GM18867 (cell line): ENCODE results near the gene CD9.

Source experiments
- ATAC-seq: cut with Tn5 transposase; IDR thresholded peaks from one replicate; pipeline ENCODE4 v1.9.1; 2021; ENCODE audit warnings: mild to moderate bottlenecking, moderate library complexity; ENCODE audit not compliant: unreplicated experiment

Gene CD9

GRCh38 chr12:6216581-6216980 lies 16.4 kb downstream of the CD9 start:
- no peak for ATAC-seq

- ATAC-seq: no peak
Observed at GRCh38 chr12:6218347-6218925, 18.2 kb downstream of the CD9 start.

DNA sequence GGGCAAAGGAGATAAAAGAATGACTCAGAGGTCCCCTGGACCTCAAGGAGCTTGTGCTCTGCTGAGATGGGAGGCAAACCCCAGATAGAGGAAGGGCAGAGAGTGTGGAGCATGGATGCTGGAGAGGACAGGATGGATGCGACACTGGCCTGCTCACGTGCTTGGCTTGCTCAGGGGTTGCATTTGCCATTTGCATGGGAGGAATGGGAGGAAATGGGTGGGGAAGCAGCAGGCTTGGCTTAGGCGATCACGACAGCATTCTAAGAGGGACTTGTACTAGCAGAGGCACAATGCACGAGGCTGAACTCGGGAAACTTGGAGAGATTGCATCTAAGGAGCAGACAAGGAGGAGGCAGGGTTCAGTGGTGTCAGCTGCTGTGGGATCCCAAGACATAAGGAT lies 19.8 kb downstream of the CD9 start:
- ATAC-seq: no peak

- ATAC-seq: no peak
Observed at GRCh38 chr12:6221146-6221545, 20.9 kb downstream of the CD9 start.

- no peak for ATAC-seq
Observed at GRCh38 chr12:6222078-6222654, 22.0 kb downstream of the CD9 start.

DNA sequence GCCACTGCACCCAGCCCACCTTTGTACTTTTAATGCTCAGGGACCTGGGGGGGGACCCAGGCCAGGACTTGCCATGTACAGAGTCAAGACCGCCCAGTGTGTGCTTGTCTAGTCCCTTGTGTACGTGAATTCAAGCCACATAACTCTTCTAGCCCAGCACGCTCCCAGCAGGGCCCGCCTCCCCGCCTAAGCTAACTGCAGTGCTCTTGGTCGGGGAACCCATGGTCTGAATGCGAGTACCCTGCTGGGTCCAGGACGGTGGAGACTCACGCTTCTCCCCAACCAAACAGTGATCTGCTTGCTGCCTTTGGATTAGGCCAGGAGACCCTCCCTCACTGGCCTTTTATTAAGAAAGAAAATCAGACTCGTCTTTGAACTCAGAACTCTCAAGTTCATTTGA lies 23.3 kb downstream of the CD9 start:
- ATAC-seq: no peak

- no peak for ATAC-seq
Observed at GRCh38 chr12:6224550-6224949, 24.4 kb downstream of the CD9 start.

- no peak for ATAC-seq
Observed at GRCh38 chr12:6225630-6226001, 25.4 kb downstream of the CD9 start.

- ATAC-seq: no peak
Observed at GRCh38 chr12:6226002-6226678, 25.9 kb downstream of the CD9 start.

DNA sequence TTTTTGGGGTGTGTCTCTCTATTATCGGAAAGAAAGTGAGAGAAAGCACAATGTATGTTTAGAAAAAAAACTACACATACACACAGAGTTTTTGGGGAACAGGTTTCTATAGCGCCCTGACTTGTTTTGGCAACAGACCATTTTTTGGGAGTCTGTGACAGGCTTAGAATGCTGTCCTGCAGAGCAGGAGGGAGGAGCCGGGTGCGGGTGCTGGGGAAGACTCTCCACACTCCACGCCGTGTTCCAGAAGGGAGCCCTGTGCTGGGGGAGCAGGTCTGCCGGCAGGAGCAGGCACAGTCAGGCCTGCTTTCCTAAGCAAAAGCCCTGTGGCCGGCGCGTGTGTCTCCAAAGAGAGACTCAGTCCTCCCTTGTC lies 26.5 kb downstream of the CD9 start:
- ATAC-seq: no peak

DNA sequence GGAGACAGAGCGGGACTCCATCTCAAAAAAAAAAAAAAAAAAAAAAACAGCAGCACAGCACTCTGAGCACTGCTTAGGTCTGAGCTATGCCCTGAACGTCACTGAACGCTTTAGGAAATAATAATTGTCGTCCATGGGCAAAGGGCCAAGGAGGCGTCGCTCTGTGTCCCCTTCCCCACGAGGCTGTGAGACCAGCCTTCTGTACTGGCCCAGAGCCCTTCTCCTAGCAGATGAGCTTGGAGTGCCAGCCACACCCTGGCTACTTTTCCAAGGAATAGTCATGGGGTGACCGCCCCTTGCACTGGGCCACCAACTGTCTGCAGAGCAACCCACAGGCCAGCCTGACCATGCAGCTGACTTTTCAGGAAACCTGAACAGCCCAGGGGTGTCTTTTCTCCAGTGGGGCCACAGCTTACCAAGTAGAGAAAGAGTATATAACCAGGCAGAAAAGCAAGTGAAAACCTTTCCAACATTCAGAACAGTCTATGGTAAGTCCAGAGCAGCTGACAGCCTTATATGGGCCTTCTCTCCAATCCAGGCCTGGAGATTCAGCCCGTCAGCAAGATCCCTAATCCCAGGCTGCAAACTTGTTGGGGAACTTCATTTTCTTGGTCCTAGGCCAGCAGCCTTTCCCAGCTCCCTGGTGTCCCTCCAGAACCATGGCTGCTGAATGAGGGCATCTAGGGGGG lies 28.5 kb downstream of the CD9 start:
- no peak for ATAC-seq

GRCh38 chr12:6229224-6230218 lies 29.3 kb downstream of the CD9 start:
- ATAC-seq: no peak

DNA sequence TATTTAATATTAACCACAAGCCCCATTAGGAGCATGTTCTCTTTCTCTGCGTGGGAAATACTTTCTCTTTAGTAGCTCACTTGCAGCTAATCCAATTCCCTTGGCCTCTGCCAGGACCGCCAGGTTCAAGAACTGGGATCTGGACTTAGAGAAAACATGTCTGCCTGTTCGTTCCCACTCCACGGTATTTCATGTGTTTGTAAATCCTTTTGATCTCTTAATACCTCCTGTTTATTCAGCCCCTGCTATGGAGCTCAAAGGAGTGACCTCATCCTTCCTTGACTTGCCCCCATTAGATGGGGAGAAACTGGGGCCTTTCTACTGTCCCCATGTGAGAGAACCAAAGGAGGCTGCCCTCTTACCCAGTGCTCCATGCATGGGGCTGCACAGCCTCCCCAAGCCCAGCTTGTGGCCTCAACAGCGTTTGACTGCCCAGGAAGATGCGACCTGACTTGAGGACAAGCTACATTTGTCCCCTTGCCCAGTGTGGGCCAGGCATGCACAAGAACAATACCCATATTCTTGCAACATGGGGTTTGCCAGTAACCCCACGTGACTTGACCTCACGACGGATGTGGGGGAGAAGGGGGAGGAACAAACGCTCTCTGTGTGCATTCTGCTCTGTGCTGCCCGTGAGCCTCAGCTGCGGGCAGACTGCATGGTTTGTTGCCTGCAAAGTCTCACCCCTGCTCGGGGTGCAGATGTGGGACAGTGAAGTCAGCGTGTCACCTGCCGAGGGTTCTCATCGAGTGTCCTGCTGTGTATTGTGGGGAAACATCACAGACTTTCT lies 30.3 kb downstream of the CD9 start:
- peak; percentile 76 for ATAC-seq

DNA sequence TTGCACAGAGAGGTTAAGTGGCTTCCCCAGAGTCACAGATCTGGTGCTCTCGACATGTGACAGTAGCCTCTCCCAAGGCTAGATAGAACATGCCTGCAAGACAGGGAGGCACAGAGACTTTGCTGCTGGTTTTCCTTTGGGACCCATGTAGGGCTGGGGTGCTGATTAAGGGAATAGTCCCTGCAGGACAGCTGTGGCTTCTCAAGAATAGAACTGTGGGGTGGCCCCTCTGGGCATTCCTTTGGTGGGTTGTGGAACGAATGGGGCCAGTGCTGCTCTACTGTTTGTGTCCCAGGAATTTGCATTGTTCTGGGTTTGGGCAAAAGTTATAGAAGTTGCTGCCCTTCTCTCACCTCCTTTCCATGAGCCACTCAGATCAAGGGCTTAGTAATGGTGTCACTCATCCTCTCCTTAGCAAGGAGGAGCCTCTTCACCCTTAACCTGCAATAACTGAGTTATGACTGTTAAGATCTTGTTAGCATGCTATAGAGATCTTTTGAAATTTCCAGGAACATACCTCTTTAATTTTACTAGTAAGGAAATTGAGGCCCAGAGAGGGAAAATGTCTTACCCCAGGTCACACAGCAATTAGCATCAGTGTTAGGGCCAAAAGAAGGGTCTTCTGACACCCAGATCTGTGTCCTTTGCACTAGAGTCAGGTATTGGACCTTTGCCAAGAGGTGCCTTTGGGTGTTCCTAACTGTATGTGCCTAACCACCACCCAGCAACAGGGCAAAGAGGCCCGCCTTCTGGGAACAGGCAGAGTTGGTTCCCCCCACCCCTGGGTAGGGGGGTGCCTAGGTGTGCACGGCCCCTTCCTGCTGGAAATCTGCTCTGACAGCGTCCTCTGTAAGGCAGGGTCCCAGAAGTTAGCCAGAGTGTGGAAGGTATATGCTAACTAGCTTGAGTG lies 31.4 kb downstream of the CD9 start:
- no peak for ATAC-seq

DNA sequence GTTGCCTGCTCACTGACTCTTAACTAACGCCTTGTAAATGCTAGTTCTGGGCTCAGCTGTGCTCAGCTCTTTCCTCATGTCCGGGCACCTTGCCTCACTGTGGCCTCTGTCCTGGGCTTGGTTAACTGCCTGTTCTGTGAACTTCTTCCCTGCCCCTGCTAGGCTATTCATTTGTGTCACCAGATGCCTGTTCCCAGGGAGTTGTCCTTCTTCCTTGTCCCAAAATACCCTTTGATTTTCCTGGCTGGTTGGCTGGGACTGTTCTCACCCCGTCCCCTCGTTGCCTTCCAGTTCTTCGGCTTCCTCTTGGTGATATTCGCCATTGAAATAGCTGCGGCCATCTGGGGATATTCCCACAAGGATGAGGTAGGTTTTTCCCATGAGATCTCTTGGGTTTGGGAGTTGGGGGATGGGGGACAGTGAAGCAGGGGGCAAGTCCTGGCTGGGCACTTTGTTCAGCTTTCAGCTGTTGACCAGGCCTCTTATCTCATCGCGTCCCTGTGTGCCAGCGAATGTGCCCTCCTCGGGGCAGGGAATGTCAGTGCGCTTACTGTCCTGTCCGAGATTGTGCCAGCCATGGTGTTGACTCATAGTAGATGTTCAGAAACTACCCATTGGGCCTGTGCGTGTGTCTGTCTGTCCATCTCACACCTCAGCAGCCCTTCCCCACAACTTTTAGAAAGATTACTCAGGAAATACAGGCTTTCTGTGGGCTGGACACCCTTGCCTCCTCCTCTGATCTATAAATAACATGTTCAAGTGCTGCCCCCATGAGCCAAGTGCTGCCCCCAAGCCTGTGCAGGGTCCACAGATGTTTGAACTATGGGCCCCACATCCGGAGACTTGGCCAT lies 33.1 kb downstream of the CD9 start:
- no peak for ATAC-seq

GRCh38 chr12:6234214-6234613 lies 34.0 kb downstream of the CD9 start:
- ATAC-seq: no peak

- ATAC-seq: no peak
Observed at GRCh38 chr12:6234906-6235305, 34.7 kb downstream of the CD9 start.

- ATAC-seq: no peak
Observed at GRCh38 chr12:6235499-6235898, 35.3 kb downstream of the CD9 start.
